Fibroblast of skin of back (primary cell): ENCODE results near the gene ZC3H18. TPM values are rescaled to one million over a fixed set of nuclear protein-coding genes. Genes with fewer than 3 reads are reported as not detected.
A peak's percentile ranks its signal among the peaks of the same experiment; 100 is the strongest.

Experiments
- DNase-seq: peaks from one replicate; pipeline ENCODE4 v3.0.0-alpha.2; 2013
- polyA plus RNA-seq, 2 experiments: library from polyadenylated mRNA; unstranded; fragments of 120-200 nt; gene quantifications; one replicate each; pipeline ENCODE4 v1.2.1, GENCODE V29; 2013; ENCODE audit not compliant: insufficient read length in 2 of 2

The ZC3H18 gene
- polyA plus RNA-seq (2013, experiment 1 of 2; ENCODE audit: insufficient read length) = 44.6 TPM
- 28.4 TPM for polyA plus RNA-seq (2013, experiment 2 of 2; ENCODE audit: insufficient read length)

- DNase-seq = peak; percentile 95
Observed at GRCh38 chr16:88569985-88570690, at the start of gene ZC3H18. ZC3H18 (plus strand) TSS chr16:88570403; CDS start chr16:88577124, 6,721 bp downstream.

GRCh38 chr16:88521674-88522073, 48.5 kb upstream of the ZC3H18 start:
- no peak for DNase-seq

DNA sequence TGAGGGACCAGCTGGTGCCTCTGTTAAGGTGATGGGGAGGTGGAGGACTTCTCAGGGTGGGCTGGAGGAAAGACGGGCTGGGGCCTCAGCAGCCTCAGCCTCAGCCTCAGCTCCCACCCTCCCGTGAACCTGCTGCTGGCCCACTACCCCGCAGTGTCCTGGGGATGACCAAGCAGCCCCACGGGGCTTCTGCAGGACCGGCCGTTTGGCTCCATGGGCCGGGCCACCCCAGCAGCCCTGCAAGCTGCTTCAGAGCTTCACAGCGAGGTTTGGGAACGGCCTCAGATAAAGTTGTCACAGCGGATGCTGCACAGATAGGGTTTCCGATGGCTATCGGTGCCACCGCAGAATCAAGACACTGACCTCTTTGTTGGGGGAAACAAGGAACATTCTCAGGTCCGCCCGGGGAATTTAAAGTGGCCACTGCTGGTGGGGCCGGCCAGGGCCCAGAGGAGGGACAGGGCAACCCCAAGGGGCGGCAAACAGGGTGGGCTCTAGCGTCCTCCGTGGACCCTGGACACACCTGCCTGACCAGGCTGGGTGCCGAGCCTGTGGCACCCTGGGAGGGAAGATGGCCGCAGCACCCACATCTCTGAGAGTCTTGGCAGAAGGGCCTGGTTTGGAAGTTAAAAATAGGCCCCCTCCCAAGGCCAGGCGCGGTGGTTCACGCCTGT, 47.8 kb upstream of the ZC3H18 start:
- DNase-seq = no peak

- DNase-seq = no peak
Observed at GRCh38 chr16:88523309-88524161, 46.7 kb upstream of the ZC3H18 start.

- DNase-seq = no peak
Observed at GRCh38 chr16:88524274-88524972, 45.8 kb upstream of the ZC3H18 start.

DNA sequence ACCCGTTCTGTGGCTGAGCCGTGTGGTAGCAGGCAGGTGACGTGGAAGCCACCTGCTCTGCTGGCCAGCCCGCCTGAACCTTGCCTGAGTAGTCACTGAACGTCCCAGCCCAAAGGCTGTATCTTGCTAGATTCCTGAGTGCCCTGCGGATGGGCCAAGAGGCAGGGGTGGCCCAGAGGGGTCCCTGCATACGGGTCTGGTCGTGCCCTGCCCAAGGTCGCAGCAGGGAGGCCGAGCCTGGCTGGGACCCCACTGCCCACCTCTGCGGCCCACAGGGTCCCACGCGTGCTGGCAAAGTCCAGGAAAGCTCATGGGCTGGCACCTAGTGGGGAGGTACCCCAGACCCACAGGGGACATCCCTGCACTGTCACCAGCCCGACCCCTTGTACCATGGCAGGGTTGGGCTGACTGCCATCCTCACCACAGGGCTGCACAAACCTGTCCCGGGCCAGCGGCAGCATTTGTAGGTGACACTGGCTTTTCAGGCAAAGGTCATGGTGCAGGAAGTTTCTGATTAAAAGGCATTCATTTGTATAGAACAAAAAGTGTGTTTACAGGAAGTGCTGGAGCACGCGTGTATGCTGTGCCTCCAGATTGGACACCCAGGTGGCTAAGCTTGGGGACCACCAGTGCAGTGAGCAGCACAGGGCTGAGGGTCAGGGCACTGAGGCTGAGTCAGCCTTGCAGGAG, 45.1 kb upstream of the ZC3H18 start:
- no peak for DNase-seq

DNA sequence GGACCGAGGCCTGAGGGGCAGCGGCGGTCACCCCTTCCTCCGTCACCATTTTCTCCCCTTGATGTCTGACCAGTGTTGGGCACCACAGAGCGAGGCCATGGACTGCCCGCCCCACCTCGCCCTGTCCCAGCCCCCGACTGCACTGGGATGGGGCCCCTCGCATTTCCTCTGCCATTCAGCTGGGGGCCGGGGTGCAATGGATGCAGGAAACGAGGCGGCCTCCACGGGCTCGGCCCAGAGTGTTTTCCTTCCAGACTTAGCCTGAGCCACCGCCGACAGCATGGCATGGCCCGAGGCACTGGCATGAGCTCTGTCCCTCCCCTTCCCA, 44.6 kb upstream of the ZC3H18 start:
- no peak for DNase-seq

GRCh38 chr16:88526008-88526905, 43.9 kb upstream of the ZC3H18 start:
- DNase-seq = no peak

- no peak for DNase-seq
Observed at GRCh38 chr16:88526906-88527185, 43.4 kb upstream of the ZC3H18 start.

- peak; percentile 57 for DNase-seq
Observed at GRCh38 chr16:88527186-88527936, 42.8 kb upstream of the ZC3H18 start.

- DNase-seq = no peak
Observed at GRCh38 chr16:88527937-88528743, 42.1 kb upstream of the ZC3H18 start.

DNA sequence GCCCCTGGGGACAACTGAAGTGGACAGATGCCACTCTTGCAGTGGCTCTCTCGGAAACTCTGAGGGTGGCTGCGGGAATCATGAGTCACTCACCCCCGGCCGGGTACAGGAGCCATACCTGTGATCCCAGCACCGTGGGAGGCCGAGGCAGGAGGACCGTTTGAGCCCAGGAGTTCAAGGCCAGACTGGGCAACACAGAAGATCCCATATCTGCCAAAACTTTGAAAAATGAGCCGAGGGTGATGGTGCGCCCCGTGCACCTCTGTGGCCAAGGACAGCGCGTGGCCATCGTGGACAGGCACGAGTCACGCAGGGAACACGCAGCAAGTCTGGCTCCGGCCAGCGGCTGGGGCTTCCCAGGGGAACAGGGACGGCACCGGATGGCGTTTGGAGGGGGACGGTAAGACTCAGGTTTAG, 41.3 kb upstream of the ZC3H18 start:
- no peak for DNase-seq

DNA sequence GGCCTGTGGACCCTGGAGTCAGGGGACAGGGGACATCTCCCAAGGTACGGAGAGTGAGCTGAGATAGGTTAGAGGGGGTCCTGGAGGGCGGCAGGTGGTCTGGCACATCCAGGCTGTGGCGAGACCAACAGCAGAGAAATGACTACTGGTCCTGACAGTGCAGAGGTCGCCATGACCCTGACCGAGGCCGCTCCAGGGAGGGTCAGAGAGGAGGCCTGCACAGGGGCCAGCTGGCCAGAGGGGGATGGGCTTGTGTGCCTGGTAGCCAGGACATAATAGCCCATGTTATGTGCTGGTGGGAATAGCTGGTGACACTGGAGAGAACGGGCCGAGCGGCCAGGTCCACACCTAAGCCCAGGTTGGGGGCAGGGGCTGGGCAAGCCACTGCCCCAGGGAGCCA, 40.6 kb upstream of the ZC3H18 start:
- no peak for DNase-seq

GRCh38 chr16:88530051-88530857, 39.9 kb upstream of the ZC3H18 start:
- DNase-seq = no peak

DNA sequence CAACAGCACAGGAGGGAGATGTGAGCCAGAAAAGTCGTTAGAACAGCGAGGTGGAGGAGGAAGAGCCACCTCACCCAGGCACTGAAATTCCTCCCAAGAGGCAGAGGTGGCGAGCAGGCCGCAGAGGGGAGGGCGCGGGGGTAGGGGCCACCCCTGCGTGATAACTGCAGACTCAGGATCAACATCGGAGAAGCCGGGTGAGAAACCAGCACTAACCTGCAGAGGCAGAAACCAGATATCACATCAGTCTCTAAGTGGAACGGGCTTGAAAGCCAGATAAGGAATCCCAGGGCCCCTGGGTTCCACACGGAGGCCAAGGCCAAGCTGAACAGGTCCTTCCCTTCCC, 39.4 kb upstream of the ZC3H18 start:
- DNase-seq = no peak

DNA sequence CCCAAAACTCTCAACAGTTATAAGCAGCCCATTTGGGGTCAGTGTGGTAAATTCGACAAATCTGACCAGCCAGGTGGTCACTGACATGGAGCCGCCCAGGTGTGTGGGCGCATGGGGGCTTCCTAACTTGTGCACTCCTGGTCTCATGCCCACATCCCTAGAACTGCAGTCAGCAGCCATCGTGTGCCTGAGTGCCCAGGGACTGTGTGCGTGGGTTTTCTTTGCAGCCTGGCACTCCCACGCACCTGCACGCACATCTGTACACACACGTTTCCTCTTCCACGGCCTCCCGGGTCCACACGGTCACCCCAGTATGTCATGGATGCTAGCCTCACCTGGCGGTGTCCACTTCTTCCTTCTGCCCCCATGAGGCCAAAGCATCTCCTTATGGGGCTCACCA, 38.9 kb upstream of the ZC3H18 start:
- DNase-seq = no peak

- DNase-seq = no peak
Observed at GRCh38 chr16:88531931-88532433, 38.2 kb upstream of the ZC3H18 start.

GRCh38 chr16:88532434-88533241, 37.6 kb upstream of the ZC3H18 start:
- no peak for DNase-seq
